GM12892 (cell line): Measurements from ENCODE around the gene GLCE.
"Not testable (repeated sequence)": the region's sequence is repeated elsewhere in the genome, so short reads cannot be mapped to it uniquely, and the experiment has no call there.

Experiments
- DNase-seq: peaks from one replicate; pipeline ENCODE4 v3.0.0; 2011; ENCODE audit not compliant: insufficient read length
- FAIRE-seq: peaks from 2 replicates; lab custom pipeline; 2011; peaks lifted over from hg19 to GRCh38; lab: Jason Lieb, UNC
- POLR2A ChIP-seq: IDR thresholded peaks from 2 replicates; pipeline ENCODE4 v1.6.1; 2011; ENCODE audit warnings: low read depth, low read length, control low read depth
- POLR2AphosphoS5 ChIP-seq: IDR thresholded peaks from 2 replicates; pipeline ENCODE4 v1.6.1; 2011; ENCODE audit warnings: low read depth, low read length, control low read depth
- TAF1 ChIP-seq: IDR thresholded peaks from 2 replicates; pipeline ENCODE4 v1.6.1; 2011; ENCODE audit warnings: low read depth, mild to moderate bottlenecking, control low read depth, low read length, borderline replicate concordance

The GLCE gene

GRCh38 chr15:69288531-69289341 lies 128.3 kb downstream of the GLCE start:
- FAIRE-seq = no peak
- TF ChIP-seq POLR2A = no peak
- TF ChIP-seq POLR2AphosphoS5 = no peak
- no peak for TF ChIP-seq TAF1
- no peak for DNase-seq

GRCh38 chr15:69289342-69290146 lies 129.1 kb downstream of the GLCE start:
- TF ChIP-seq POLR2AphosphoS5 = no peak
- no peak for DNase-seq
- FAIRE-seq = no peak

- DNase-seq = no peak
- TF ChIP-seq TAF1 (no peak), POLR2A (no peak), POLR2AphosphoS5 (no peak)
- no peak for FAIRE-seq
Observed at GRCh38 chr15:69290346-69291164, 130.1 kb downstream of the GLCE start.

GRCh38 chr15:69291651-69292050 lies 131.2 kb downstream of the GLCE start:
- FAIRE-seq, DNase-seq: not testable (repeated sequence)

GRCh38 chr15:69292826-69293420 lies 132.5 kb downstream of the GLCE start:
- DNase-seq (no peak), FAIRE-seq (no peak)
- TF ChIP-seq POLR2A (no peak), POLR2AphosphoS5 (no peak), TAF1 (no peak)

GRCh38 chr15:69293741-69294615 lies 133.5 kb downstream of the GLCE start:
- DNase-seq (no peak), FAIRE-seq (no peak)
- no peak for TF ChIP-seq POLR2AphosphoS5
- TF ChIP-seq POLR2A = no peak
- TF ChIP-seq TAF1 = no peak

- TF ChIP-seq POLR2A = no peak
- TF ChIP-seq TAF1 = no peak
- no peak for TF ChIP-seq POLR2AphosphoS5
- DNase-seq = no peak
- no peak for FAIRE-seq
Observed at GRCh38 chr15:69296606-69297005, 136.2 kb downstream of the GLCE start.

GRCh38 chr15:69297642-69298353 lies 137.4 kb downstream of the GLCE start:
- FAIRE-seq (no peak), DNase-seq (no peak)
- TF ChIP-seq POLR2A (no peak), TAF1 (no peak), POLR2AphosphoS5 (no peak)

- TF ChIP-seq POLR2AphosphoS5 (no peak), TAF1 (no peak), POLR2A (no peak)
- DNase-seq = no peak
- no peak for FAIRE-seq
Observed at GRCh38 chr15:69298354-69298696, 137.9 kb downstream of the GLCE start.
